Fibroblast of villous mesenchyme (primary cell): ENCODE results near the gene CCR7. TPM values are rescaled to one million over a fixed set of nuclear protein-coding genes. Genes with fewer than 3 reads are reported as not detected.

Experiments used
- DNase-seq: peaks from one replicate; pipeline ENCODE4 v3.0.0-alpha.2; 2010; ENCODE audit warnings: low read depth
- H3K4me3 ChIP-seq: 2 replicates; pipeline ENCODE4 v1.5.1; 2011; ENCODE audit warnings: low read depth, mild to moderate bottlenecking, low read length
- total RNA-seq: library from RNA; depleted of rRNA; stranded (reverse); fragments of >200 nt; gene quantifications from 2 replicates; pipeline ENCODE4 v1.2.3, GENCODE V29; 2012
- TF ChIP-seq, protein P1 (sequence below): IDR thresholded peaks from 2 replicates; pipeline ENCODE4 v1.5.1; 2012; ENCODE audit warnings: low read depth, mild to moderate bottlenecking, low read length; ENCODE audit not compliant: insufficient read depth

The CCR7 gene
- total RNA-seq, 1 donor = not detected

DNA sequence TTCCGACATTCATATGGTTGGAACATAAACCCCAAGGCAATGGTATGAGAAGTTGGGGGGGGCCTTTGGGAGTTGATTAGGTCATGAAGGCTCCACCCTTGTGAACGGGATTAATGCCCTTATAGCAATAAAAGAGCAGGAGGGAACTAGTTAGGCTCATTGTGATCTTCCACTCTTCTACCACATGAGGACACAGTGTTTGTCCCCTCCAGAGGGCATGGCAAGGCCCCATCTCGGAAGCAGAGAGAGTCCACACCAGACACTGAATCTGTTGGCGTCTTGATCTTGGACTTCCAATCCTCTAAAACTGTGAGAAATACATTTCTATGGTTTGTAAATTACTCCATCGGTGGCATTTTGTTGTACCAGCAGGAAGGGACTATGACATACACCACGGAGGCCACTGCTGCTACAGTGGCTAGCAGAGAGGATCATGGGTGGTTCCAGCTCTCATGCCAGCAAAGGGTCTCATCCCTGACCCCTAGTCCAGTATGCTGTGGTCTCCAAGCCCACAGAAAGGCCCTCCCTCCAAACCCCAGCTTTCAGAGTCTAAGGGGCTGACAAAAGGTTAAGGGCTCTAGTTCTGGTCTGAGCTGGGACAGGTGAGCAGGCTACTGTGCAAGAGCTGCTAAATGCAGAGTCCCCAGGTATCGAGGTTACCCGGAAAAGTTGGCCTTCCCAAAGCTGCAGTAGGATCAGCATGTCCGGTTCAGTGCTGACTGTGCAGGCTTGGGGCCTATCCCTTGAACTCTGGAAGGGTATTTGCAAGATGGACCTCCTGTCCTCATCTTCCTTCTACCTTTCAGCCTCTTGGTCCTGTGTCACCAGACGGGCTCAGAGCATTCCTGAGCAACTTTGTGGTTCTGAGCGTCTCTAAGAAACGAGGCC, 12.2 kb downstream of the CCR7 start:
- TF ChIP-seq, protein P1, sequence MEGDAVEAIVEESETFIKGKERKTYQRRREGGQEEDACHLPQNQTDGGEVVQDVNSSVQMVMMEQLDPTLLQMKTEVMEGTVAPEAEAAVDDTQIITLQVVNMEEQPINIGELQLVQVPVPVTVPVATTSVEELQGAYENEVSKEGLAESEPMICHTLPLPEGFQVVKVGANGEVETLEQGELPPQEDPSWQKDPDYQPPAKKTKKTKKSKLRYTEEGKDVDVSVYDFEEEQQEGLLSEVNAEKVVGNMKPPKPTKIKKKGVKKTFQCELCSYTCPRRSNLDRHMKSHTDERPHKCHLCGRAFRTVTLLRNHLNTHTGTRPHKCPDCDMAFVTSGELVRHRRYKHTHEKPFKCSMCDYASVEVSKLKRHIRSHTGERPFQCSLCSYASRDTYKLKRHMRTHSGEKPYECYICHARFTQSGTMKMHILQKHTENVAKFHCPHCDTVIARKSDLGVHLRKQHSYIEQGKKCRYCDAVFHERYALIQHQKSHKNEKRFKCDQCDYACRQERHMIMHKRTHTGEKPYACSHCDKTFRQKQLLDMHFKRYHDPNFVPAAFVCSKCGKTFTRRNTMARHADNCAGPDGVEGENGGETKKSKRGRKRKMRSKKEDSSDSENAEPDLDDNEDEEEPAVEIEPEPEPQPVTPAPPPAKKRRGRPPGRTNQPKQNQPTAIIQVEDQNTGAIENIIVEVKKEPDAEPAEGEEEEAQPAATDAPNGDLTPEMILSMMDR = no peak
- H3K4me3 ChIP-seq = no peak overlapping the region
- peak; percentile 28 for DNase-seq

DNA sequence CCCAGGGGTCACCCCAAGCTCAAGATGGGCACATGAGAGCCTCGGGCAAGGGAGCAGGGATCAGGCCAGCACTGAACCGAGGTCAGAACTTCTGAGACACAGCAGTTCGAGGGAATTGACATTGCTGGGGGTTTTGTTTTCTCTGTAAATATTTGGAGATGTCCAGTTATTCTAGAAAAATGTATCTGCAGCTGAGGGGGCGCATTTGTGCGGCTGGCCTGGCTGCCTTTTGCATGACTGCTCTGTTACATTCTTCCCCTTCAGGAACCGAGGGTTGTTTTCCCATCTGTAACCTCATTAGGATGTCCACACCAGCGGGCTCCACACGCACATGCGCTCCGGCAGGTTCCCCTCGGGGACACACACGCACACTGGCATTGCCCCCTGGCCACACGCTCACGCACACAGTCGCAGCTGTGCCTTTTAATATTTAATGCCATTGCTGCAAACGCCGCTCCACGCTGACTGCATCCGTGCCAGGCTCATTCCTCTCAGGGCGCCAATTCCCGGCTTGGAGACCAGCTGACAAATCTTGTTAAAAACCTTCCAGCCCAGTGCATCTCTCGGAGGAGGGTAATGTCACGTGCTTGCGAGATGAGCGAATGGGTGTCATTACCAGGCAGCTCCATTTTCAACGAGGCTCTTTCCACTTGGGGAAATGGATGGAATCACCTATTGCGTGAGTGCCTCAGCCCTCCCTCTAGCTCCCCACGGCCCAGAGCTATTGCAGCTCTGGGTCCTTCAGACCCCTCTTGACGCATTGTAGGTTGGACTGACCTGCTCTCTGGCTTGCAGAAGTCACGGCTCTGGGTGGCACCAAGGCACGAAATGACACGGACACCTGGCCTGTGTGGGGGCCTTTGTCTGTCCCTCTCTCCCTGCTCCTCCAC, 13.1 kb downstream of the CCR7 start:
- no peak overlapping the region for H3K4me3 ChIP-seq
- TF ChIP-seq, protein P1 = no peak
- peak; percentile 96 for DNase-seq

DNA sequence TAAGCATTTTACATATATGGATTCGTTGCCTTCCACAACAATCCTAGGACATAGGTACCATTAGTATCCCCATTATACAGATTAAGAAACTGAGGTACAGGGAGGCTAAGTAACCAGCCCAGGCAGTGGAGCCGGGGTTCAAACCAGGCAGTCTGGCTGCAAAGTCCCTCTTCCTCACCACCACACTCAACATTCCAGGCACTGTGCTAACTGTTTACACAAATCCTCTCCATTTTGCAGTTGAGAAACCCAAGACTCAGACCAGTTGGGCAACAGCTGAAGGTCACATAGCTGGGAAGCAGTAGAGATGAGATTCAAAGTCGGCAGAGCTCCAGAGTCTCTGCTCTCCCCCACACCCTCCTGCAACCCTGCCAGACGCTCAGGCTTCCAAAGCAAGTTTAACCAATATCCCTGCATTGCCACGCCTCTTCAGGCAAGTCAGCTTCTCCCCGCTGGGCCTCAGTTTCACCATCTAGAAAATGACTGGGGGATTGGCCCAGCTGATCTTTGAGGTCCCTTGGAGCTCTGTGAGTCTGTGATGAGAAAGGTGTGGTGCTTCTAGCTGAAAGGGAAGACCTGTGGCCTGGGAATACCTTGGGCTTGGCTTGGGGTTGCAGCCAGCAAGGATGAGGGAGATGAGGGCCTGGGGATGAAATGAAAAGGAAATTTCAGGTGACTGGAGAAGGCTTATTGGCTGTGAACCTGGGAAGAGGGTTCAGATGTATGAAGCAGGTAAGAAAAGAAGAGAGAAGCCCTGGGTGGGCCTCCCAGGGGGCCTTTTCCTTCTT, 14.0 kb downstream of the CCR7 start:
- H3K4me3 ChIP-seq = peak overlapping the region; percentile 10
- DNase-seq = peak; percentile 100
- TF ChIP-seq, protein P1 = no peak

DNA sequence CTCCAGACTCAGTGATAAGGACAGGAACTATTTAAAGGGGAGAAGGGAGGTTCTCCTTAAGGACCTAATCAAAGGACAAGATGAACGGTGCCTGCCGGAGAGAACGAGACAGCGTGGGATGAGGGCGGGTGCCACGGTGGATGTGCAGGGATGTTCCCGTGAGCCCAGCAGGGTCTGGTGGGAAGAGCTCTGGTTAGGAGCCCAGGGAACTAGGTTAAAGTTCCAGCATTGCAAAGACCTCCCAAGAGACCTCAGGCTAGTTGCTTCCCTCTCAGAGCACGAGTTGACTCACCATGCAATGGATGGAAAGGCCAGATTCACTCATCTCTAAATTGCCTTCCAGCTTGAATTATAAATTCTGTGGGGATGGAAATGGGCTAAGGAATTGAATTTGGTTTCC, 14.7 kb downstream of the CCR7 start:
- TF ChIP-seq, protein P1 = no peak
- no peak overlapping the region for H3K4me3 ChIP-seq
- DNase-seq = peak; percentile 89

DNA sequence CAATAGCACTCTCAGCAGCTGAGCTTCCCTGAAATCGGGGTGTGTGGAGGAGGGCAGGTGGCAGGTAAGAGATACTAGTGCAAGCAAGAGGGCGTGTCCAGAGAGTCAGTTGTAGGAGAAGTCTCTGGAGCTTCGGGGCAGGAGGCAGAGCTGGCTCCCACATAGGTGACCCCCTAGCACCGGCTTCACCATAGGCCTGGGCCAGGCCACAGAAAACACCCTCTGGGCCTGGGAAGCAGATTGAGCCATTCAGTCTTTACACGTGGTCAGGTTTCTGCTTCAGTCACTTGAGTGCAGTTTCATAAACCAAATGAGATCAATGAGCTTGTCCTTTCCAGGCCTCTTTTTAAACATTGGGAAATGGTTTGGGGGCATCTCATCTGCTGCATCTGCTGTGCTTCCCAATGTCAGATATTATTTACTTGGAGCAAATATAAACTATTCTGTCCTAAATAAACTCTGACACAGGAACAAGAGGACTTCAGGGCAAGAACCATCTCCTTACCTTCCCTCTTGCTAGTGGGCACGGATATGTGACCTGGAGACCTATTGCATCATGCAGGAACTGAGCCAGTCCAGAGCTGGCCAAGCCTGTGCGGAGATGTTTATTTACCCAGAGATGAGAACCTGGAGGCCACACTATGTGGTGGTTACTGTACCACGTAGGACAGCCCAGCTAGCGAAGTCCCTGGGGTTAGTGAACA, 16.1 kb downstream of the CCR7 start:
- TF ChIP-seq, protein P1 = no peak
- peak; percentile 97 for DNase-seq
- no peak overlapping the region for H3K4me3 ChIP-seq
